Activated T-cell treated with anti-CD3 and anti-CD28 coated beads for 4 hours (primary cell): ENCODE results near the gene SLC44A2.

ENCODE experiments used
- DNase-seq: peaks from one replicate; pipeline ENCODE4 v3.0.0-alpha.2; 2020

Gene SLC44A2

DNA sequence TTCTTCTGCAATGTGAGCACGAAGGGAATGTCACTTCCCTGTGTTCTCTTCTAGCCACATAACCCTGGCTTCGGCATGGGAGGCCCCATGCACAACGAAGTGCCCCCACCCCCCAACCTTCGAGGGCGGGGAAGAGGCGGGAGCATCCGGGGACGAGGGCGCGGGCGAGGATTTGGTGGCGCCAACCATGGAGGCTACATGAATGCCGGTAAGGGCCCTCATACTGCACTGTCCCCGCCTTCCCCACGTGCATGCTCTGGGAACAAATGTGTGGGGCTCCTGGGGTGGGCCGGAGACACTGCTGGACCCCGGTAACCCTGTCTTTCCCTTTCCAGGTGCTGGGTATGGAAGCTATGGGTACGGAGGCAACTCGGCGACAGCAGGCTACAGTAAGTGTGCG is 58.2 kb downstream of the SLC44A2 start:
- DNase-seq, result no peak

DNA sequence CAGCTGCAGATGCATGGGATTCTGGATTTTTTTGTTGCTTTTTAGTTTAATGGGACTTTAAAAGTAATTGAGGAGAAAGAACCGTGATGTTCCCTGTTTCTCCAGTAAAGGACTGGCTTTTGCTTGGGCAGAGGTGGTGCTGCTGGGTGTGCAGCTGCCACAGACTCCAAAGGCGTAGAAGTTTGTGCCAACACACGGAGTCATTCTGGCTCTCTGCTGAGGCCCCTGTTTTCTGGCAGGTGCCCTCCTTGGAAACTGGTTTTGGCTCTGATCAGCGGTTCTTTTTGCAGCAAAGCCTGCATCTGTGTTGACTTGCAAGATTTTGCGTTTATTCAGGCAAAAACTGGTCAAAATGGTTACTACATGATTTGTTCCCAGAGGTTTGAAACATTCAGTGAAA is 59.9 kb downstream of the SLC44A2 start:
- DNase-seq, result no peak

- DNase-seq, result no peak
Measured at GRCh38 chr19:10686193-10686592, 60.8 kb downstream of the SLC44A2 start.

DNA sequence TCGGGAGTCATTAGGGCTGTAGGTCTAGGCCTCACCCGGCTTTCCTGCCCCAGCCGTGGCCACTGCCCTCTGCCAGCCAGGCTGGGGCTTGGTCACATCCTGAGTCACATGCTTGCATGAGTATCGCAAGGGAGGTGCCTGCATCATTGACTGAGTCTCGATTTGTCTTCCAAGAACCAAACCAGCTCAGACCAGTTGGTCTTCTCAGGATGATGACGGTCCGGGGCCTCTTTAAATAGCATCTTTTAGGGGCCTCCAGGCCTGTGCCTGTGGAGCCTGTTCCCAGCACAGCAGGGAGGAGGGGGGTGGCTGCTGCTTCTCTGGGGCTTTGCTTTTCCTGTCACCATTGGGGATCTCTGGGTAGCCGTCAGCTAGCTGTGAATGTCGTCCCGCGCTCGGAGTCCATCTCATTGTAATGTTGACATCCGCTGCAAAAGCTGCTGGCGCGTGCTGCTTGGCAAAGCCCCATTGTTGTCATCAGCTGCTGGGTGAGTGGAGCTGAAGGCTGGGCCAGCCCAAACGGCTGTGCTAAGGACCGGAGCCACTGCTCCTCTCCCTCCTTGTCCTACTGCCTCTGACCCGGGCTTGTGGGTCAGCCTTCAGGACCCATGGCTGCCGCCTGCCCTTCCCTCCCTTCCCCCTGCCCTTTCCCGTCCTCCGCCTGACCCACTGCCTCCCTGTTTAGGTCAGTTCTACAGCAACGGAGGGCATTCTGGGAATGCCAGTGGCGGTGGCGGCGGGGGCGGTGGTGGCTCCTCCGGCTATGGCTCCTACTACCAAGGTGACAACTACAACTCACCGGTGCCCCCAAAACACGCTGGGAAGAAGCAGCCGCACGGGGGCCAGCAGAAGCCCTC is 61.5 kb downstream of the SLC44A2 start:
- no peak for DNase-seq

GRCh38 chr19:10687518-10688288 is 62.4 kb downstream of the SLC44A2 start:
- DNase-seq, result no peak

GRCh38 chr19:10688545-10689280 is 63.4 kb downstream of the SLC44A2 start:
- DNase-seq, result no peak

- no peak for DNase-seq
Measured at GRCh38 chr19:10690341-10690781, 65.0 kb downstream of the SLC44A2 start.

GRCh38 chr19:10691178-10691881 is 66.0 kb downstream of the SLC44A2 start:
- no peak for DNase-seq

DNA sequence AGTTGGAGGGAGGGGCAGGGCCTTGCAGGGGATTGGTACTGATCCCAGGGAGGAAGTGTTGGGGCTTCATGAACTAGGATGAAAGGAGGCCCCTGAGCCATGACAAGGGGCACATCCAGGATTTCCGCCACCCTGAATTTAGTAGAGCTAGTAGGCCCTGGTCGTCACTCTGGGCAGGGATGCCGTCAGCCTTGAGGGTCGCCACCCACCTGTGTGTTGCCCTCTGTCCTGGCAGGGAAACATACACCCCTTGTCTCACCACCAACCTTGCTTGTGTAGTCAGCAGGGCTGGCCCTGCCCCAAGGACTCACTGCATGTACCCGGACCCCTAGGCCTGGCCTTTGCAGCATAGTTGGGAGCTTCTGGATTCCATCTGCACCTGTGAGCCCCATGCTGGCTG is 66.5 kb downstream of the SLC44A2 start:
- no peak for DNase-seq

DNA sequence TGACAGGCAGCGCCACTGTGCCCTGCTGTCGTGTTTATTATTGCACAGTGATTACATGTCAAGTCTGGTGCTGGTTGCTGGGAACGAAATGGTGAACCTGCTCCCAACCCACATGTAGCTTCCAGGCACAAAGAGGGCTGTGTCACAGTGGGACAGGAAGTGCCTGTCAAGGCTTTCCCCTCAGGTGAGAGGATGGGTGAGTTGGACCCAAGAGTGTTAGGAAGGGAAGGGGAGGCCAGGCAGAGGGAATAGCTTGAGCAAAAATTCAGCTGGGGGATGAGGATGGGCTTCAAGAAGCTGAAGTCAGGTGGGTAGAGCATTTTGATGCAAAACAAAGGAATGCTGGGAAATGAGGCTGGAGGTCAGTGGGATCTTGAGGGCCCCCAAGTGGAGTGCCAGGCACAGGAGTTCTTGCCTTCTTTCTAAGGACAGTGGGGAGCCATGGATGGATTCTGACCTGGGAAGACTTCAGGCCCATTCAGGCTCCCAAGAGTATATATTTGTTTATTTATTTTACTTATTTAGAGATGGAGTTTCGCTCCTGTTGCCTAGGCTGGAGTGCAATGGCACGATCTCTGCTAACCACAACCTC is 67.4 kb downstream of the SLC44A2 start:
- DNase-seq, result no peak
